AG09309 (cell line): ENCODE data around the gene COL1A1.

Experiments
- DNase-seq: peaks from one replicate; pipeline ENCODE4 v3.0.0-alpha.2; 2010; ENCODE audit warnings: low read depth
- H3K4me3 ChIP-seq: 2 replicates; pipeline ENCODE4 v1.5.1; 2011; ENCODE audit warnings: mild to moderate bottlenecking, low read depth, low read length, moderate library complexity; ENCODE audit not compliant: control insufficient read depth
- TF ChIP-seq, protein P1 (sequence below): IDR thresholded peaks from 2 replicates; pipeline ENCODE4 v1.5.1; 2011; ENCODE audit warnings: mild to moderate bottlenecking, low read depth, low read length, inconsistent platforms; ENCODE audit not compliant: insufficient read depth, control insufficient read depth; ENCODE audit errors: missing control alignments

COL1A1 gene

DNA sequence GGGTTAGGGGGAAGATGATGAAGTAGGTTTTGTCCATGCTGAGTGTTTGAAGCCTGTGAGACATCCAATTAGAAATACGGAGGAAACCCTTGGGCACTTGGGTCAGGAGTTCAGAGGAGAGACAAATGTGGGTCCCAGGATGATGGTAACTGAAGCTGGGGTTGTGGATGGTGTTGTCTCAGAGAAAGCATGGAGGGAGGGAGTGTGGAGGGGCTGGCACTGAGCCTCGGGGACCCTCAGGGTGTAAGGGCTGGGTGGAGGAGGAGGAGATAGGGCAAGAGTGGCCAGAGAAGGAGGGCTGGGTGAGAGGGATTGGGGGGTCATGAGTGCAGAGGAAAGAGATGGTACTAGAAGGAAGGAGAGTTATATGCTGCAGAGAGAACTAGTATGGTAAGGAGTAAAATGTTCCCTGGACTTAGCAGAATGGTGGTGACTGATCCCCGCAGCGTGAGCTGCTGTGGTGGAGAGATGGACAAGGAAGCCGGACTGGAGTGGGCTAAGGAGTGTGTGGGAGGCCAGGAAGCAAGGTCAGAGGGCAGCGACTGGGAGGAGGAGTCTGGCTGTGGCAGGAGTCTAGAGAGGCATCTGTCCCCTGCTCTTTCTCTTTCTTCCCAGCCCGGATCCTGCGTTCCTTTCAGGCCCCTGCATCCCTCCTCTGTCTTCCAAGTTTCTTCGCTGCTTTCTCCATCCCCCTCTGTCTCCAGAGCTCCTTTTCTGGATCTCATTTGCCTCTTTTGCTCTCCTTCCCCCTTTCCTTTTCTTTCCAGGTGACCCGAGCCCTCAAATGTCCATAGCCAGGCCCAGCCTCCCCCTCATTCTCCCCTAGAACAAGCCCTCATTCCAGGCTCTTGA is 3.9 kb upstream of the COL1A1 start:
- H3K4me3 ChIP-seq, result no peak overlapping the region; the same call in 1 of the 2 replicates
- TF ChIP-seq, protein P1, sequence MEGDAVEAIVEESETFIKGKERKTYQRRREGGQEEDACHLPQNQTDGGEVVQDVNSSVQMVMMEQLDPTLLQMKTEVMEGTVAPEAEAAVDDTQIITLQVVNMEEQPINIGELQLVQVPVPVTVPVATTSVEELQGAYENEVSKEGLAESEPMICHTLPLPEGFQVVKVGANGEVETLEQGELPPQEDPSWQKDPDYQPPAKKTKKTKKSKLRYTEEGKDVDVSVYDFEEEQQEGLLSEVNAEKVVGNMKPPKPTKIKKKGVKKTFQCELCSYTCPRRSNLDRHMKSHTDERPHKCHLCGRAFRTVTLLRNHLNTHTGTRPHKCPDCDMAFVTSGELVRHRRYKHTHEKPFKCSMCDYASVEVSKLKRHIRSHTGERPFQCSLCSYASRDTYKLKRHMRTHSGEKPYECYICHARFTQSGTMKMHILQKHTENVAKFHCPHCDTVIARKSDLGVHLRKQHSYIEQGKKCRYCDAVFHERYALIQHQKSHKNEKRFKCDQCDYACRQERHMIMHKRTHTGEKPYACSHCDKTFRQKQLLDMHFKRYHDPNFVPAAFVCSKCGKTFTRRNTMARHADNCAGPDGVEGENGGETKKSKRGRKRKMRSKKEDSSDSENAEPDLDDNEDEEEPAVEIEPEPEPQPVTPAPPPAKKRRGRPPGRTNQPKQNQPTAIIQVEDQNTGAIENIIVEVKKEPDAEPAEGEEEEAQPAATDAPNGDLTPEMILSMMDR, result no peak
- no peak for DNase-seq

DNA sequence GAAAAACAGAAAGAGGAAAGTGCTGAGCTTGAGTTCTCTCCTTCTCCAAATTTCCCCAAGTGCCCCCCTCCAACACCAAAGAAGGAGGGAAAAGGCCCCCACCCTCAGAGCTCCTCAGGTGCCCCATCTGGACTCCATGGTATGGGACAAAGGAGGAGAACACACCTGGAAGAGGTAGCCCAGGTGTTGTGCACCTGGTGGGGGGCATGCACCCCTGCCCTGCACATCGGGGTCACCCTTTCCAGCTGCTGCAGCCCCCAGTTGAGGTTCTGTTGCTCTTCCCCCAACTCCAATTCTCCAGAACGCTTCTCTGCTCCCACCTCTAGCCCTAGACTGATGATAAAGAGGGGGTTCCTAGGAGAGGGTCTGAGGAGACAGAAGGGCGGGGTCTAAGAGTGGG is 3.0 kb upstream of the COL1A1 start:
- TF ChIP-seq, protein P1, result no peak
- no peak for DNase-seq
- peak overlapping the region; percentile 25 for H3K4me3 ChIP-seq

GRCh38 chr17:50203604-50204345 is 2.3 kb upstream of the COL1A1 start:
- peak overlapping the region; percentile 32 for H3K4me3 ChIP-seq
- DNase-seq, result peak; percentile 99
- TF ChIP-seq, protein P1, result no peak

DNA sequence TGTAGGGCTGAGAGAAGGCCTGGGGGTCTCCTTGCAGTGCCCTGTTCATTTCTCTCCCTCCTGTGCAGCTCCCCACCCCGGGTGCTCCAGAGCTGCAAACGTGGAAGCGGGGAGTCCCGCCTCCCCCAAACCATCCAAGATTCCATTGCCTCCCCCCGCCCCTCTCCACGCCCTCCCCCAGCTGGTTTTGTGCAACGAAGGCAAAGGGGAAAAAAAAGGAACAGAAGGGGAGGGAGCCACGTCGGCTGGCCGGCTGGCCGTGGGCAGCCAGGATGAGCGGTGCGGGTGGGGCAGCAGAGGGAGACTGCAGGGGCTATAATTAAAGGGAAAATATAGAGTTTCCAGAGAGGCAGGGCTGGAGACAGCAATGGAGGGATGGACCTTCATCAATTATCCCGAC is 1.7 kb upstream of the COL1A1 start:
- no peak for DNase-seq
- peak overlapping the region; percentile 97 for H3K4me3 ChIP-seq
- TF ChIP-seq, protein P1, result peak; percentile 15

GRCh38 chr17:50200457-50201275 is 765 bp downstream of the COL1A1 start:
- peak overlapping the region; percentile 97 for H3K4me3 ChIP-seq
- TF ChIP-seq, protein P1, result peak; percentile 80
- DNase-seq, result no peak

DNA sequence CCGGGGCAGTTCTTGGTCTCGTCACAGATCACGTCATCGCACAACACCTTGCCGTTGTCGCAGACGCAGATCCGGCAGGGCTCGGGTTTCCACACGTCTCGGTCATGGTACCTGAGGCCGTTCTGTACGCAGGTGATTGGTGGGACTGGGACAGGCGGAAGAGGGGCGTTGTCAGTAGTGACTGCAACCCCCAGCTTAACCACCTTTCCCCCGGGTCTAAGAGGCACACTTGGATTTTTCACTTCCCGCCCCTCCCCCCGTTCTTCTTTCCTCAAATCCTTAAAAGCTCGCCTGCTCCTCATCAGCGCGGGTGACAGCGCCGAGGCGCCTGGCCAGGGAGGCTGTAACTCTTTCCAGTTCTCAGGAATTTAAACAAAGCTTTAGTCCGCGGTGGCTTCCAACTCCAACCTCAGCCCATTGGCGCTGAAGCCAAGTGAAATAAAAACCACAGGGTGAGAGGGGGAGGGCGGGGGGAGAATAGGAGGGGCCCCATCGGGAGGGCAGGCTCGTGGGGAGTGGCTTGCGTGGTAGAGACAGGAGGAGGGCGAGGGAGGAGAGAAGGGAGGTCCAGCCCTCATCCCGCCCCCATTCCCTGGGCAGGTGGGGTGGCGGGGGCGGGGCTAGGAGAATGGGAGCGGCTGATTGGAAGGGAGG is 1.5 kb downstream of the COL1A1 start:
- DNase-seq, result no peak

More for the DNA sequence above, 1.5 kb downstream of the COL1A1 start:
- H3K4me3 ChIP-seq, result peak overlapping the region; percentile 97
- TF ChIP-seq, protein P1, result no peak
